ENCODE data around the gene OR51E1.

The OR51E1 gene

GRCh38 chr11:4643682-4644081, at the start of gene OR51E1:
Gene OR51E1, plus strand, starts transcription at chr11:4643982. Its CDS starts 8,545 bp downstream, at chr11:4652527.
- no peak for DNase-seq

- no peak for DNase-seq
Measured at GRCh38 chr11:4605057-4605456, 38.7 kb upstream of the OR51E1 start.

- no peak for DNase-seq
Measured at GRCh38 chr11:4606231-4607015, 37.4 kb upstream of the OR51E1 start.

- DNase-seq = no peak
Measured at GRCh38 chr11:4607096-4607495, 36.7 kb upstream of the OR51E1 start.

GRCh38 chr11:4607781-4608666, 35.8 kb upstream of the OR51E1 start, which contains the start of gene TRIM68:
Gene TRIM68, minus strand, starts transcription at chr11:4608231. Its CDS starts 2,727 bp downstream, at chr11:4605504.
- peak; percentile 95 for DNase-seq

GRCh38 chr11:4610258-4610935, 33.4 kb upstream of the OR51E1 start:
- no peak for DNase-seq

- no peak for DNase-seq
Measured at GRCh38 chr11:4611986-4612385, 31.8 kb upstream of the OR51E1 start.

GRCh38 chr11:4615856-4616444, 27.8 kb upstream of the OR51E1 start:
- no peak for DNase-seq

GRCh38 chr11:4619514-4619913, 24.3 kb upstream of the OR51E1 start:
- no peak for DNase-seq

GRCh38 chr11:4626207-4627099, 17.3 kb upstream of the OR51E1 start:
- no peak for DNase-seq

GRCh38 chr11:4636136-4636535, 7.6 kb upstream of the OR51E1 start:
- DNase-seq = no peak

- DNase-seq = peak; percentile 51
Measured at GRCh38 chr11:4636962-4637661, 6.7 kb upstream of the OR51E1 start, which contains the start of gene OR51D1. Gene OR51D1, plus strand, starts transcription at chr11:4637477. Its CDS starts 2,314 bp downstream, at chr11:4639791.

GRCh38 chr11:4637662-4638047, 6.1 kb upstream of the OR51E1 start:
- DNase-seq = no peak

- DNase-seq = no peak
Measured at GRCh38 chr11:4639931-4640330, 3.9 kb upstream of the OR51E1 start.

- no peak for DNase-seq
Measured at GRCh38 chr11:4641501-4641900, 2.3 kb upstream of the OR51E1 start.

- no peak for DNase-seq
Measured at GRCh38 chr11:4642043-4642442, 1.7 kb upstream of the OR51E1 start.

GRCh38 chr11:4643076-4643475, 706 bp upstream of the OR51E1 start:
- DNase-seq = no peak

- DNase-seq = no peak
Measured at GRCh38 chr11:4644233-4644632, 451 bp downstream of the OR51E1 start.

- DNase-seq = no peak
Measured at GRCh38 chr11:4645974-4646373, 2.2 kb downstream of the OR51E1 start.

- no peak for DNase-seq
Measured at GRCh38 chr11:4647766-4648165, 4.0 kb downstream of the OR51E1 start.

Measured in CD4-positive, alpha-beta T cell treated with Interleukin-15 for 1 hour (primary cell).